GM23338 (cell line): Measurements from ENCODE around the gene PRSS21. TPM values are rescaled to one million over a fixed set of nuclear protein-coding genes. Genes with fewer than 3 reads are reported as not detected.

Experiments used
- ATAC-seq: fragments of 200-7000 bp; cut with Tn5 transposase; 3 replicates; pipeline ENCODE4 v1.9.1; 2020
- DNase-seq: peaks from one replicate; pipeline ENCODE4 v3.0.0-alpha.2; 2015; ENCODE audit warnings: low spot score
- H2AFZ ChIP-seq: fragments of 200-600 bp; sonication (generic); 2 replicates; pipeline ENCODE4 v1.8.0; 2016; ENCODE audit warnings: antibody characterized with exemption, mild to moderate bottlenecking, moderate library complexity
- H3F3A ChIP-seq: fragments of 200-600 bp; sonication (generic); replicated peaks from 2 replicates; pipeline ENCODE4 v1.8.0; 2017; ENCODE audit warnings: antibody characterized with exemption, mixed run types, low read depth
- H3K27ac ChIP-seq: fragments of 200-600 bp; sonication (generic); 2 replicates; pipeline ENCODE4 v1.6.1; 2016; ENCODE audit warnings: low read depth
- H3K27me3 ChIP-seq: fragments of 200-600 bp; sonication (generic); 2 replicates; pipeline ENCODE4 v1.8.0; 2016; ENCODE audit warnings: mild to moderate bottlenecking, mixed run types, moderate library complexity; ENCODE audit not compliant: insufficient read depth
- H3K36me3 ChIP-seq: fragments of 200-600 bp; sonication (generic); 2 replicates; pipeline ENCODE4 v1.8.0; 2016; ENCODE audit warnings: mild to moderate bottlenecking; ENCODE audit not compliant: insufficient read depth
- H3K4me1 ChIP-seq: fragments of 200-600 bp; sonication (generic); 2 replicates; pipeline ENCODE4 v1.8.0; 2016; ENCODE audit warnings: mild to moderate bottlenecking, moderate library complexity; ENCODE audit not compliant: insufficient read depth
- H3K4me2 ChIP-seq: fragments of 200-600 bp; sonication (generic); 2 replicates; pipeline ENCODE4 v1.7.1; 2017; ENCODE audit warnings: mixed run types
- H3K4me3 ChIP-seq: fragments of 200-600 bp; sonication (generic); 2 replicates; pipeline ENCODE4 v1.6.1; 2016; ENCODE audit warnings: mixed run types
- H3K79me2 ChIP-seq: fragments of 200-600 bp; sonication (generic); replicated peaks from 2 replicates; pipeline ENCODE4 v1.8.0; 2017; ENCODE audit warnings: mild to moderate bottlenecking; ENCODE audit not compliant: insufficient read depth
- H3K9me2 ChIP-seq: fragments of 200-600 bp; sonication (generic); 2 replicates; pipeline ENCODE4 v1.8.0; 2017; ENCODE audit not compliant: insufficient read depth
- H4K20me1 ChIP-seq: fragments of 200-600 bp; sonication (generic); replicated peaks from 2 replicates; pipeline ENCODE4 v1.8.0; 2017; ENCODE audit warnings: mild to moderate bottlenecking; ENCODE audit not compliant: insufficient read depth
- H3K27ac Mint-ChIP-seq: 2 replicates; pipeline ENCODE4 v1.8.0; 2020; ENCODE audit warnings: inconsistent platforms, mild to moderate bottlenecking, moderate library complexity, mixed read lengths
- H3K27me3 Mint-ChIP-seq: 3 replicates; pipeline ENCODE4 v1.8.0; 2022; ENCODE audit warnings: low read depth, mild to moderate bottlenecking, moderate library complexity, mixed read lengths, inconsistent platforms; ENCODE audit not compliant: insufficient read depth, poor library complexity
- H3K36me3 Mint-ChIP-seq: 3 replicates; pipeline ENCODE4 v1.8.0; 2021; ENCODE audit warnings: low read depth, mild to moderate bottlenecking, inconsistent platforms, moderate library complexity, mixed read lengths
- H3K4me1 Mint-ChIP-seq: 3 replicates; pipeline ENCODE4 v1.8.0; 2020; ENCODE audit warnings: mild to moderate bottlenecking, inconsistent platforms, mixed read lengths
- H3K4me3 Mint-ChIP-seq: 3 replicates; pipeline ENCODE4 v1.8.0; 2021; ENCODE audit warnings: moderate library complexity, mild to moderate bottlenecking, inconsistent platforms, mixed read lengths
- H3K9me3 Mint-ChIP-seq: 3 replicates; pipeline ENCODE4 v1.8.0; 2020; ENCODE audit warnings: moderate library complexity, mild to moderate bottlenecking, inconsistent platforms, mixed read lengths
- CTCF ChIP-seq, 2 experiments: fragments of 200-600 bp in 1 of 2; sonication (generic) in 1 of 2; conservative IDR thresholded peaks; 2 replicates each; pipeline versions ENCODE4 v1.5.1 to v1.6.1; 2016 to 2017; ENCODE audit warnings: antibody characterized with exemption in 2 of 2, low read depth in 2 of 2, mild to moderate bottlenecking in 2 of 2, moderate library complexity in 1 of 2
- EZH2 ChIP-seq: fragments of 200-600 bp; sonication (generic); IDR thresholded peaks from one replicate; pipeline ENCODE4 v1.8.0; 2017; ENCODE audit warnings: antibody characterized with exemption, mild to moderate bottlenecking, low read depth; ENCODE audit not compliant: unreplicated experiment
- JUNB ChIP-seq: IDR thresholded peaks from one replicate; pipeline ENCODE4 v1.6.1; 2016; ENCODE audit warnings: antibody characterized with exemption; ENCODE audit not compliant: unreplicated experiment
- NANOG ChIP-seq: IDR thresholded peaks from 2 replicates; pipeline ENCODE4 v1.6.1; 2016; ENCODE audit warnings: antibody characterized with exemption, borderline replicate concordance
- REST ChIP-seq: IDR thresholded peaks from one replicate; pipeline ENCODE4 v1.6.1; 2018; ENCODE audit warnings: antibody characterized with exemption; ENCODE audit not compliant: unreplicated experiment
- STAT1 ChIP-seq: IDR thresholded peaks from one replicate; pipeline ENCODE4 v1.6.1; 2016; ENCODE audit warnings: antibody characterized with exemption; ENCODE audit not compliant: unreplicated experiment
- ZNF114 ChIP-seq: fragments of 250-450 bp; sonication (Bioruptor Pico); IDR thresholded peaks from 2 replicates; pipeline ENCODE4 v1.5.0; 2020; ENCODE audit warnings: mild to moderate bottlenecking, moderate library complexity
- ZNF331 ChIP-seq: fragments of 250-450 bp; sonication (Bioruptor Pico); IDR thresholded peaks from 2 replicates; pipeline ENCODE4 v1.5.0; 2020; ENCODE audit warnings: low read depth, mild to moderate bottlenecking, moderate library complexity
- ZNF462 ChIP-seq: fragments of 250-450 bp; sonication (Bioruptor Pico); IDR thresholded peaks from 2 replicates; pipeline ENCODE4 v1.5.0; 2020; ENCODE audit warnings: mild to moderate bottlenecking, moderate library complexity
- polyA plus RNA-seq: library from polyadenylated mRNA; unstranded; fragments of >200 nt; fragmentation: Nextera tagmentation; extraction: Ambion mirVana; gene quantifications from 2 replicates; pipeline ENCODE4 v1.2.1, GENCODE V29; 2016
- total RNA-seq: library from RNA; depleted of rRNA; stranded (reverse); fragments of >200 nt; shearing (Covaris generic); gene quantifications from 2 replicates; pipeline ENCODE4 v1.2.3, GENCODE V29; 2014

The PRSS21 gene
- total and polyA plus RNA-seq, 2 experiments from 2014 or later, result 2.4 to 3.1 TPM

GRCh38 chr16:2826591-2827373 lies 9.7 kb downstream of the PRSS21 start (continued):
- TF ChIP-seq ZNF462 (CRISPR knock-in tag), result no peak
- no peak for TF ChIP-seq STAT1
- TF ChIP-seq JUNB, result no peak
- no peak for TF ChIP-seq EZH2
- no peak for TF ChIP-seq ZNF114 (CRISPR knock-in tag)
- no peak for TF ChIP-seq ZNF331 (CRISPR knock-in tag)

GRCh38 chr16:2827374-2827791 lies 10.3 kb downstream of the PRSS21 start:
- Mint-ChIP-seq H3K4me3 (no peak overlapping the region), H3K9me3 (no peaks in the 10 kb centered on the region; the same call in 2 of the 3 replicates), H3K4me1 (no peaks in the 10 kb centered on the region), H3K27ac (no peak overlapping the region), H3K27me3 (peaks cover 9% of the 10 kb centered on the region), H3K36me3 (no peaks in the 10 kb centered on the region)
- H2AFZ ChIP-seq, result no peak overlapping the region
- TF ChIP-seq NANOG (no peak), CTCF (conservative IDR thresholded peaks at IDR 0.05; ENCODE audit: low read depth in 2 of 2) (no peak), REST (no peak), EZH2 (no peak)
- H4K20me1 ChIP-seq, result no peaks in the 10 kb centered on the region
- H3K36me3 ChIP-seq, result no peaks in the 10 kb centered on the region
- ATAC-seq, result no peak
- no peak overlapping the region for H3K27ac ChIP-seq
- H3F3A ChIP-seq, result no peaks in the 10 kb centered on the region
- no peak for DNase-seq
- no peaks in the 10 kb centered on the region for H3K4me1 ChIP-seq
- no peak overlapping the region for H3K4me3 ChIP-seq
- H3K79me2 ChIP-seq, result no peaks in the 10 kb centered on the region
- no peaks in the 10 kb centered on the region for H3K27me3 ChIP-seq
- H3K9me2 ChIP-seq, result no peaks in the 10 kb centered on the region
- no peak overlapping the region for H3K4me2 ChIP-seq
